ENCODE measurements around the gene PAPOLA.

PAPOLA gene

GRCh38 chr14:96598332-96598928 lies 96.2 kb downstream of the PAPOLA start:
- H3K9me3 Mint-ChIP-seq, result no peaks in the 10 kb centered on the region
- no peak overlapping the region for H3K4me3 Mint-ChIP-seq
- ATAC-seq, result no peak
- no peaks in the 10 kb centered on the region for H3K36me3 Mint-ChIP-seq
- H3K27ac Mint-ChIP-seq, result no peak overlapping the region
- H3K27me3 Mint-ChIP-seq, result peaks cover 16% of the 10 kb centered on the region
- H3K4me1 Mint-ChIP-seq, result peaks cover 3% of the 10 kb centered on the region

GRCh38 chr14:96599076-96599475 lies 96.9 kb downstream of the PAPOLA start:
- Mint-ChIP-seq H3K9me3 (no peaks in the 10 kb centered on the region), H3K4me1 (no peaks in the 10 kb centered on the region), H3K36me3 (no peaks in the 10 kb centered on the region), H3K27me3 (peaks cover 17% of the 10 kb centered on the region), H3K27ac (no peak overlapping the region), H3K4me3 (no peak overlapping the region)
- ATAC-seq, result no peak

- Mint-ChIP-seq H3K4me1 (no peaks in the 10 kb centered on the region), H3K36me3 (no peaks in the 10 kb centered on the region), H3K27me3 (peaks cover 17% of the 10 kb centered on the region), H3K9me3 (no peaks in the 10 kb centered on the region), H3K27ac (no peak overlapping the region), H3K4me3 (no peak overlapping the region)
- ATAC-seq, result no peak
Measured at GRCh38 chr14:96602186-96602585, 100.0 kb downstream of the PAPOLA start.

- Mint-ChIP-seq H3K27ac (no peak overlapping the region), H3K9me3 (no peaks in the 10 kb centered on the region), H3K27me3 (peaks cover 17% of the 10 kb centered on the region), H3K4me3 (no peak overlapping the region), H3K36me3 (no peaks in the 10 kb centered on the region), H3K4me1 (no peaks in the 10 kb centered on the region)
- ATAC-seq, result no peak
Measured at GRCh38 chr14:96603350-96604255, 101.4 kb downstream of the PAPOLA start.

GRCh38 chr14:96614481-96614881 lies 112.3 kb downstream of the PAPOLA start:
- Mint-ChIP-seq H3K9me3 (no peaks in the 10 kb centered on the region), H3K27ac (no peak overlapping the region), H3K27me3 (peaks cover 31% of the 10 kb centered on the region), H3K4me1 (no peaks in the 10 kb centered on the region), H3K4me3 (no peak overlapping the region), H3K36me3 (no peaks in the 10 kb centered on the region)
- no peak for ATAC-seq

GRCh38 chr14:96616161-96616721 lies 114.1 kb downstream of the PAPOLA start:
- Mint-ChIP-seq H3K36me3 (no peaks in the 10 kb centered on the region), H3K27me3 (peaks cover 31% of the 10 kb centered on the region), H3K27ac (no peak overlapping the region), H3K9me3 (no peaks in the 10 kb centered on the region), H3K4me3 (no peak overlapping the region), H3K4me1 (no peaks in the 10 kb centered on the region)
- ATAC-seq, result no peak

Measured in stimulated activated memory B cell treated with anti-CD40 and anti-IgM and Interleukin-4, amounts not matched to agents 10 μg/mL and 1 μg/mL and 100 μg/mL, for 72 hours (primary cell).